GM23338 (cell line): ENCODE results near the gene CCL17.

Experiments
- CREB1 ChIP-seq: fragments of 250-450 bp; sonication (Bioruptor Pico); IDR thresholded peaks from 2 replicates; pipeline ENCODE4 v1.5.0; 2020; ENCODE audit warnings: low read depth, mild to moderate bottlenecking, moderate library complexity
- CTCF ChIP-seq, 2 experiments: fragments of 200-600 bp in 1 of 2; sonication (generic) in 1 of 2; conservative IDR thresholded peaks; 2 replicates each; pipeline versions ENCODE4 v1.5.1 to v1.6.1; 2016 to 2017; ENCODE audit warnings: antibody characterized with exemption in 2 of 2, low read depth in 2 of 2, mild to moderate bottlenecking in 2 of 2, moderate library complexity in 1 of 2
- ETS1 ChIP-seq: IDR thresholded peaks from 2 replicates; pipeline ENCODE4 v1.6.1; 2016; ENCODE audit warnings: antibody characterized with exemption
- EZH2 ChIP-seq: fragments of 200-600 bp; sonication (generic); IDR thresholded peaks from one replicate; pipeline ENCODE4 v1.8.0; 2017; ENCODE audit warnings: antibody characterized with exemption, mild to moderate bottlenecking, low read depth; ENCODE audit not compliant: unreplicated experiment
- EZH2phosphoT487 ChIP-seq: fragments of 200-600 bp; sonication (generic); IDR thresholded peaks from one replicate; pipeline ENCODE4 v1.8.1; 2018; ENCODE audit warnings: antibody characterized with exemption; ENCODE audit not compliant: unreplicated experiment
- JUNB ChIP-seq: IDR thresholded peaks from one replicate; pipeline ENCODE4 v1.6.1; 2016; ENCODE audit warnings: antibody characterized with exemption; ENCODE audit not compliant: unreplicated experiment
- NANOG ChIP-seq: IDR thresholded peaks from 2 replicates; pipeline ENCODE4 v1.6.1; 2016; ENCODE audit warnings: antibody characterized with exemption, borderline replicate concordance
- POLR2AphosphoS5 ChIP-seq: IDR thresholded peaks from 2 replicates; pipeline ENCODE4 v1.6.1; 2016; ENCODE audit warnings: antibody characterized with exemption, low read depth
- REST ChIP-seq: IDR thresholded peaks from one replicate; pipeline ENCODE4 v1.6.1; 2018; ENCODE audit warnings: antibody characterized with exemption; ENCODE audit not compliant: unreplicated experiment
- STAT1 ChIP-seq: IDR thresholded peaks from one replicate; pipeline ENCODE4 v1.6.1; 2016; ENCODE audit warnings: antibody characterized with exemption; ENCODE audit not compliant: unreplicated experiment
- ZNF114 ChIP-seq: fragments of 250-450 bp; sonication (Bioruptor Pico); IDR thresholded peaks from 2 replicates; pipeline ENCODE4 v1.5.0; 2020; ENCODE audit warnings: mild to moderate bottlenecking, moderate library complexity
- ZNF331 ChIP-seq: fragments of 250-450 bp; sonication (Bioruptor Pico); IDR thresholded peaks from 2 replicates; pipeline ENCODE4 v1.5.0; 2020; ENCODE audit warnings: low read depth, mild to moderate bottlenecking, moderate library complexity
- ZNF462 ChIP-seq: fragments of 250-450 bp; sonication (Bioruptor Pico); IDR thresholded peaks from 2 replicates; pipeline ENCODE4 v1.5.0; 2020; ENCODE audit warnings: mild to moderate bottlenecking, moderate library complexity

GRCh38 chr16:57412584-57412983 lies 8.0 kb downstream of the CCL17 start:
- TF ChIP-seq CTCF (conservative IDR thresholded peaks at IDR 0.05; ENCODE audit: low read depth in 2 of 2) (no peak), EZH2phosphoT487 (no peak), EZH2 (no peak), POLR2AphosphoS5 (no peak), ZNF114 (no peak), CREB1 (CRISPR knock-in tag) (no peak), REST (no peak), JUNB (no peak), ZNF331 (no peak), STAT1 (no peak), ETS1 (no peak), ZNF462 (CRISPR knock-in tag) (no peak), NANOG (no peak)
